ENCODE measurements around the gene HDGFL2.

DNA sequence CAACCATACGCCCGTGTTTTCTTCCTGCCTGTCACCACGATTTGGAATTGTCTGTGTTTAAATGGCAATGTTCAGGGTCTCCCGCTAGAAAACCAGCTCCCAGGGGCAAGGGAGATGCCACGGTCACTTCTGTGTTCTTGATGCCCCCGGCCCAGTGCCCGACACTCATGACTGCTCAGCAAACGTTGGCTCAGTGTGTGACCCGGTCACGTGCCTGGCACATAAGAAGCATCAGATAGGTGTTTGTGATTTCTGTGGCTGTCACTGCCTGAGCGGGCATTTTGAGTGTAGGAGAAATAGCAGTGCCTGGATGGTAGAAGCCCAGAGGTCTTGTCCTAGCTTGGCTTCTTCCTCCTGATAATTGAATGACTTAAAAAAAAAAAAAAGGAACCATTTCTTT lies 15.5 kb downstream of the HDGFL2 start:
- TF ChIP-seq, protein P1, sequence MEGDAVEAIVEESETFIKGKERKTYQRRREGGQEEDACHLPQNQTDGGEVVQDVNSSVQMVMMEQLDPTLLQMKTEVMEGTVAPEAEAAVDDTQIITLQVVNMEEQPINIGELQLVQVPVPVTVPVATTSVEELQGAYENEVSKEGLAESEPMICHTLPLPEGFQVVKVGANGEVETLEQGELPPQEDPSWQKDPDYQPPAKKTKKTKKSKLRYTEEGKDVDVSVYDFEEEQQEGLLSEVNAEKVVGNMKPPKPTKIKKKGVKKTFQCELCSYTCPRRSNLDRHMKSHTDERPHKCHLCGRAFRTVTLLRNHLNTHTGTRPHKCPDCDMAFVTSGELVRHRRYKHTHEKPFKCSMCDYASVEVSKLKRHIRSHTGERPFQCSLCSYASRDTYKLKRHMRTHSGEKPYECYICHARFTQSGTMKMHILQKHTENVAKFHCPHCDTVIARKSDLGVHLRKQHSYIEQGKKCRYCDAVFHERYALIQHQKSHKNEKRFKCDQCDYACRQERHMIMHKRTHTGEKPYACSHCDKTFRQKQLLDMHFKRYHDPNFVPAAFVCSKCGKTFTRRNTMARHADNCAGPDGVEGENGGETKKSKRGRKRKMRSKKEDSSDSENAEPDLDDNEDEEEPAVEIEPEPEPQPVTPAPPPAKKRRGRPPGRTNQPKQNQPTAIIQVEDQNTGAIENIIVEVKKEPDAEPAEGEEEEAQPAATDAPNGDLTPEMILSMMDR (IDR thresholded peaks at IDR 0.05; ENCODE audit: control extremely low read depth in 1 of 3, insufficient read depth in 1 of 3, low read depth in 1 of 3, low read length in 3 of 3): no peak
- TF ChIP-seq BRCA1 (IDR thresholded peaks at IDR 0.05; ENCODE audit: low read depth, low read length) (no peak), POLR2AphosphoS5 (IDR thresholded peaks at IDR 0.05; ENCODE audit: low read depth, low read length) (no peak), SP4 (IDR thresholded peaks at IDR 0.05; ENCODE audit: low read length) (no peak), GABPA (IDR thresholded peaks at IDR 0.05; ENCODE audit: borderline replicate concordance, insufficient read depth, low read length) (no peak), CEBPB (IDR thresholded peaks at IDR 0.05; ENCODE audit: low read depth, low read length) (no peak)
